Right cardiac atrium (tissue), 5 donors: Measurements from ENCODE around the gene AMH. TPM values are rescaled to one million over a fixed set of nuclear protein-coding genes. Genes with fewer than 3 reads are reported as not detected.
"Not testable (repeated sequence)": the region's sequence is repeated elsewhere in the genome, so short reads cannot be mapped to it uniquely, and the experiment has no call there.

Experiments used
- ATAC-seq, 2 donors: fragments of 200-7000 bp; cut with Tn5 transposase; one replicate each; pipeline versions ENCODE4 v1.8.0 to v1.9.1; 2020; ENCODE audit warnings: moderate library complexity in 2 of 2, mild to moderate bottlenecking in 1 of 2
- DNase-seq, 3 donors: peaks; one replicate each; pipeline ENCODE4 v3.0.0-alpha.2; 2020
- H3K27ac ChIP-seq: one replicate; pipeline ENCODE4 v1.5.1; 2013; ENCODE audit warnings: mild to moderate bottlenecking, low read length, control low read depth, moderate library complexity
- H3K27me3 ChIP-seq: one replicate; pipeline ENCODE4 v1.6.1; 2013; ENCODE audit not compliant: control insufficient read depth, insufficient read depth
- H3K4me1 ChIP-seq: one replicate; pipeline ENCODE4 v1.6.1; 2013; ENCODE audit warnings: low read length; ENCODE audit not compliant: control insufficient read depth, insufficient read depth
- H3K4me3 ChIP-seq: one replicate; pipeline ENCODE4 v1.5.1; 2013; ENCODE audit warnings: low read length, control low read depth
- H3K9me3 ChIP-seq: one replicate; pipeline ENCODE4 v1.6.1; 2013; ENCODE audit warnings: low read length; ENCODE audit not compliant: control insufficient read depth
- WGBS: extraction: QIAGEN DNeasy Blood & Tissue Kit; methylation state at CpG from one replicate; pipeline ENCODE4 v1.1.7; 2013; 5-methylcytosine and 5-hydroxymethylcytosine counted together
- intact Hi-C, 4 donors: fragments of 100-400 bp; cut with DNase I; formaldehyde crosslinking; loops; one replicate each; pipeline versions ENCODE4 v1.11.0 to v1.14.0; 2022 to 2023
- polyA plus RNA-seq: library from polyadenylated mRNA; stranded (reverse); fragments of 200-250 nt; gene quantifications from one replicate; pipeline ENCODE4 v1.2.3, GENCODE V29; 2013
- total RNA-seq, 4 donors: library from RNA; stranded (reverse); fragmentation: NEBNext Ultra II Directional; extraction: Animal tissue kit (Norgen Biotek cat#: 25700); gene quantifications; one replicate each; pipeline ENCODE4 v1.2.1, GENCODE V29; 2021
- donor health status: healthy with polysubstance abuse.
- donor health status: DM: no; HTN: yes; CAD: no.
- donor health status: DM: no; HTN: no; CAD: no.
- donor health status: DM: no; HTN: yes; CAD: no; lungs with severe emphysema.
- donor health status: DM: yes; HTN: yes; CAD: no.

The AMH gene
- total and polyA plus RNA-seq, 5 donors: 0.31 to 1.6 (median 0.99) TPM

DNA sequence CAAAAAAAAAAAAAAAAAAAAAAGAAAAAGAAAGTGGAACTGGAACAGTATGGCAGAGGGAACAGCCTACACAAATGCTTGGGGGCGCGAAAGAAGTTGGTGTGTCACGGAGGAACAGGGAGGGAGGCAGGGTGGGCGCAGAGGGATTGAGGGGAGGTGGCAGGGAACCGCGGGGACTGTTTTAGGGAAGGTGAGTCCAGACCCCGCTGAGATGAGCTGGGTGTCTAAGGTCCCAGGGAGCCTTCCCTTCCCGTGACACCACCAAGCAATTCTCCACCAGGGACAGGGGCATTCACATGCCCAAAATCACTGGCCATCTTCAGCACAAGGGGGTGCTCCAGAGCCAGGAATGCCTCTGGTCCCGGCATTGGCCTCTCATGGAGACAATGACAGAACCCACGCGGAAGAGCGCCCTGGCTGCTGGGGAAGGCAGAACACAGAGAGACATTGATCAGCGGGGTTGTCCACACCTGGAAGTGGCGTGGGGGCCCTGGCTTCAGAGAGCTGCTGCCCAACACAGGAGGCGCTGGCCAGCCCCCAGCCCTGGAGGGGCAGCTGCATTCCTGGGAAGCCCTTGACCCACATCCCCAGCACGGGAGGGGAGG is 25.9 kb downstream of the AMH start:
- ATAC-seq (peak; percentile 8 to 17), DNase-seq (peak; percentile 71 to 86 (median 82))
- 55% methylated on average over 16 of the region's 16 CpGs for WGBS
- intact Hi-C loops: loop anchor here in 3 of 4 donors (5.0 kb wide), 3 partner anchors 38 to 118 kb away; partner anchors contain the start of genes PLEKHJ1 (in 3 of the 3) and SF3A2 (in 3 of the 3)
- Histone ChIP-seq H3K9me3 (no peaks in the 10 kb centered on the region), H3K4me1 (peaks cover 2% of the 10 kb centered on the region), H3K27ac (peak overlapping the region; percentile 2), H3K27me3 (no peaks in the 10 kb centered on the region), H3K4me3 (no peak overlapping the region)

DNA sequence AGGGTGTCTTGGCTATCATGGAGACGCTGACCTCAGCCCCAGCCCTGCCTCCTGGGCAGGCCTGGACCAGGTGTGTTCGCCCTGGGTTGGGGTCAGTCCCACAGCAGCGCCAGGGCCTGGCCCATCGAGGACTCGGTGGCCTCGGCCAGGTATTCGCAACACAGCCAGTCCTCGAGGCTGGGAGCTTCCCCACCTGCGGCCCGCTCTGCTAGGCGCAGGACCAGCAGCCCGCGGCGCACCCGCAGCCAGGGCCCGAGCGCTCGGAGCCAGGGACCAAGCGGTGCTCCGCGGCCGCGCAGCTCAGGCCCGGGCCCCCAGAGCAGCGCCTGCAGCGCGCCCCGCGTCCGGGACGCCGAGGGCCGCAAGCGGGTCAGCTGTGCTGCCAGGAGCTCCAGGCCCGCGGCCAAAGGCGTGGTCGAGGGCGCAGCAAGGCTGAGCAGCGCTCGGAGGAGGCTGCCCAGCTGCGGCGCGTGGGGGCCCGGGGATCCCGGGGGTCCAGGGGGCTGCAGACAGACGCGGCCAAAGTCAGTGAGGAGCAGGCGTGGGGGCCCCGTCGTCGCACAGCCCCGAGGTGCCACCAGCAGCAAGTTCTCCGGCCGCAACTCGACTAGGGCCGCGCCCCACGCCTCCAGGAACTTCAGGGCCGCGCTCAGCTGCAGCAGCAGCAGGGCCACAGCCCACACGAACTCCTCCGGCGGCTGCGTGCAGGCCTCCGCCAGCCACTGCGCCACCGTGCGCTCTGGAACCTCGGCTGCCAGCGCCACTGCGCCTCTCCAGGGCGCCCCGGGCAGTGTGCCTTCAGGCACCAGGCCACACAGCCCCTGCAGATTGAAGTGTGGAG is 26.7 kb downstream of the AMH start:
- DNase-seq (peak; percentile 68 to 91 (median 86)), ATAC-seq (peak; percentile 2 to 30)
- no peaks in the 10 kb centered on the region for H3K9me3 ChIP-seq
- H3K4me3 ChIP-seq: no peak overlapping the region
- H3K27me3 ChIP-seq: no peaks in the 10 kb centered on the region
- intact Hi-C loops: no loop called here
- H3K4me1 ChIP-seq: peaks cover 2% of the 10 kb centered on the region
- H3K27ac ChIP-seq: peak overlapping the region; percentile 2
- 63% methylated on average over 74 of the region's 74 CpGs for WGBS

DNA sequence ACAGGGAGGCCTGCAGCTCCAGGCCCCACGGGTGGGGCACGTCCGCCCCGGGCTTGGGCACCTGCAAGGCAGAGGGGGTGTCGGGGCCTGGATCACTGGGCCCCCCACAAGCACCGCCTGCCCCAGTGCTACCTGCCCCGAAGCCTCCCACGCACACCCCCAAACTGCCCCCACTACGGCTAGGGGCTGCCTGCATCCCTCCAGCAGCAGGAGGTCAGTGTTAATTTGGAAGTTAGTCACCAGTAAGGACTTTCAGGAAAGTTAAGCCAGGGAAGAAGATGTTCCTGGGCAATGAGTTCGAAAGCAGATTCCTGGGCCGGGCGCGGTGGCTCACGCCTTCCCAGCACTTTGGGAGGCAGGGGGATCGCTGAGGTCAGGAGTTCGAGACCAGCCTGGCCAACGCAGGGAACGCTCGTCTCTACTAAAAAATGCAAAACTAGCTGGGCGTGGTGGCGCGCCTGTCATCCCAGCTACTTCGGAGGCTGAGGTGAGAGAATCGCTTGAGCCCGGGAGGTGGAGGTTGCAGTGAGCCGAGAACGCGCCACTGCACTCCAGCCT is 27.4 kb downstream of the AMH start:
- DNase-seq (no peak), ATAC-seq (no peak)
- Histone ChIP-seq H3K27me3 (no peaks in the 10 kb centered on the region), H3K9me3 (no peaks in the 10 kb centered on the region), H3K4me1 (peaks cover 2% of the 10 kb centered on the region), H3K27ac (no peak overlapping the region), H3K4me3 (no peak overlapping the region)
- intact Hi-C loops: no loop called here
- 91% methylated on average over 28 of the region's 28 CpGs for WGBS

DNA sequence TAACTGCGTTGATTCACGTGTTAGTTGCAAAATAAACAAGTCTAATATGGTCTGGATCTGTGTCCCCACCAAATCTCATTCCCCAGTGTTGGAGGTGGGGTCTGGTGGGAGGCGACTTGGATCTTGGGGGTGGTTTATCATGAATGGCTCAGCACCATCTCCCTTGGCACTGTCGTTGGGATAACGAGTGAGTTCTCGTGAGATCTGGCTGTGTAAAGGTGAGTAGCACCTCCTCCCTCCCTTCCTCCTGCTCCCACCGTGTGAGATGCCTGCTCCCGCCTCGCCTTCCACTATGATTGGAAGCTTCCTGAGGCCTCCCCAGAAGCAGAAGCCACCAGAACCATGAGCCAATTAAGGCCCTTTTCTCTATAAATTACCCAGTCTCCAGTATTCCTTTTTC is 28.0 kb downstream of the AMH start:
- intact Hi-C loops: no loop called here
- ATAC-seq: no peak
- Histone ChIP-seq H3K27me3 (no peaks in the 10 kb centered on the region), H3K4me1 (peaks cover 5% of the 10 kb centered on the region), H3K4me3 (no peak overlapping the region), H3K27ac (no peak overlapping the region), H3K9me3 (no peaks in the 10 kb centered on the region)
- no peak for DNase-seq
- WGBS: 75% methylated on average over 9 of the region's 9 CpGs

DNA sequence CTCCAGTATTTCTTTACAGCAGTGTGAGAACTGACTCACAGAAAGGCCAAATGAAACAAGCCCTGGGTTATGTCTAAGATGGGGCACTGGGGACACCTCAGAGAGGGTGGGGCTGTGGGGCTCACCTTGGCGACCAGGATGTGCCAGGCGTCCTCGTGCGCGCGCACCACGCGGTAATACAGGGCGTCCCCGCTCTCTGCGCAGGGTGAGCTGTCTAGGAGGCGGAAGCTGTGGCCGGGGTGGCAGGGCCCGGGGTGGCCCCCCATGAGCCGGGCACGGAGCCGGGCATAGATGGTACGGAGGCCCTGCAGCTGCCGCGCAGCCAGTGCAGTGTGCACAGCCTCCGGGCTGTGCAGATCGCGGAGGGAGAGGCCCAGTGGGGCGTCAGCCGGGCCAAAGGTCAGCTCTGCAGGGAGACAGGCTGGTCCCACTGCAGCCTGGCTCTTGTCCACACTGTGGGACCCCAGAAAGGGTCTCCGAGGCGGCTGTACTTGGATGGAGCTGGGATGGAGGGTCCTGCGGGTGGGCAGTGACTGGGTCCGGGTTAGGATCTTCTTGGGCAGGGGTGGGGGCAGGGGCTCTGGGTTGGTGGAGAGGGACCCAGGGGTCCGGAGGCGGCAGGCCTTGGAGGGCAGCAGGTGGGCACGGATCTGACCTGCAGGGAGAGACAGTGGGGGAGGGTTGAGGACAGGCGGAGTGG is 29.5 kb downstream of the AMH start:
- H3K27ac ChIP-seq: no peak overlapping the region
- H3K27me3 ChIP-seq: no peaks in the 10 kb centered on the region
- ATAC-seq: no peak
- H3K4me3 ChIP-seq: no peak overlapping the region
- intact Hi-C loops: no loop called here
- no peaks in the 10 kb centered on the region for H3K9me3 ChIP-seq
- no peak for DNase-seq
- peaks cover 5% of the 10 kb centered on the region for H3K4me1 ChIP-seq
- 89% methylated on average over 33 of the region's 33 CpGs for WGBS

DNA sequence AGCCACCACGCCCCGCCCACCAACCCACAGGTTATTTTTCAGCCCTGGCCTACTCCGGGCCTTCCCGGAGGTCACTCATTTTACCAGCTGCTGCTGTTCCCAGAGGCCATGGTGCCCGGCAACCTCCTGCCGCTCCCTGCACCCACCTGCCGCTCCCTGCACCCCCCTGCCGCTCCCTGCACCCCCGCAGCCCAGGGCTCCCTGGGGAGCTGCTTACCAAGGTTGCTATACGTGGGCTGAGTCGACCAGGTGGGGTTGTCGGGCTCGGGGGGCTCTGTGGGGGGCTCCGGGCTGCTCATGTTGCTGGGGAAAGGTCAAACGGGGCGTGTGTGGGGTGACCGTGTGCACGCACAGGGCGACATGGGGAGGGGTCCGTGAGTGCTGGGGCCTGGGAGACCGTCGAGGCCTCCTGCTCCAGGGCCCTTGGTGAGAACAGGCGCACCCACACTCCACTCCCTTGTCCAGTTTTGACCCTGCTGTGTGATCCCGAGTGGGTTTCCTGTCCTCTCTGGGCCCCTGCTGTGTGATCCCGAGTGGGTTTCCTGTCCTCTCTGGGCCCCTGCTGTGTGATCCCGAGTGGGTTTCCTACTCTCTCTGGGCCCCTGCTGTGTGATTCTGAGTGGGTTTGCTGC is 31.6 kb downstream of the AMH start:
- no peak overlapping the region for H3K4me3 ChIP-seq
- no peaks in the 10 kb centered on the region for H3K27me3 ChIP-seq
- intact Hi-C loops: loop anchor here in 1 of 4 donors (10.0 kb wide), 1 partner anchor 114 kb away; no protein-coding TSS in a partner anchor
- no peak for ATAC-seq
- H3K9me3 ChIP-seq: no peaks in the 10 kb centered on the region
- peak in 1 of 3 donors; percentile 65 for DNase-seq
- no peak overlapping the region for H3K27ac ChIP-seq
- peaks cover 3% of the 10 kb centered on the region for H3K4me1 ChIP-seq
- WGBS: 76% methylated on average over 26 of the region's 26 CpGs

DNA sequence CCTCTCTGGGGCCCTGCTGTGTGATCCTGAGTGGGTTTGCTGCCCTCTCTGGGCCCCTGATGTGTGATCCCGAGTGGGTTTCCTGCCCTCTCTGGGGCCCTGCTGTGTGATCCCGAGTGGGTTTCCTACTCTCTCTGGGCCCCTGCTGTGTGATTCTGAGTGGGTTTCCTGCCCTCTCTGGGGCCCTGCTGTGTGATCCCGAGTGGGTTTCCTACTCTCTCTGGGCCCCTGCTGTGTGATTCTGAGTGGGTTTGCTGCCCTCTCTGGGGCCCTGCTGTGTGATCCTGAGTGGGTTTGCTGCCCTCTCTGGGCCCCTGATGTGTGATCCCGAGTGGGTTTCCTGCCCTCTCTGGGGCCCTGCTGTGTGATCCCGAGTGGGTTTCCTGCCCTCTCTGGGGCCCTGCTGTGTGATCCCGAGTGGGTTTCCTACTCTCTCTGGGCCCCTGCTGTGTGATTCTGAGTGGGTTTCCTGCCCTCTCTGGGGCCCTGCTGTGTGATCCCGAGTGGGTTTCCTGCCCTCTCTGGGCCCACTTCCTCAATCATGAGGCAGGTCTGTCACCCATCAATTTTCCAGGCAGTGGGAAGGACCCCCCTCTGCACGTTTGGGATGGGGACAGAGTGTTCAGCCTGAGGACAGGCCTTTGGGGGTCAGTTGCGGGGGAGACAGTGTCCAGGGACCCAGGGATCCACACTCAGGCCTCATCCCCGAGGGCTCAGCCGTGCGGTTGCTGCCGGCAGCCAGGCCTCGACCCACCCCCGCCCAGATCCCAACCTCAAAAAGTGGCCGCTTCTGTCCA is 32.3 kb downstream of the AMH start:
- not testable (repeated sequence) for H3K27ac ChIP-seq, H3K4me1 ChIP-seq, DNase-seq, ATAC-seq, H3K27me3 ChIP-seq, H3K9me3 ChIP-seq
- peak overlapping the region; percentile 51 for H3K4me3 ChIP-seq
- WGBS: 22% methylated on average over 16 of the region's 16 CpGs
- intact Hi-C loops: loop anchor here in 1 of 4 donors (10.0 kb wide), 1 partner anchor 113 kb away; no protein-coding TSS in a partner anchor

DNA sequence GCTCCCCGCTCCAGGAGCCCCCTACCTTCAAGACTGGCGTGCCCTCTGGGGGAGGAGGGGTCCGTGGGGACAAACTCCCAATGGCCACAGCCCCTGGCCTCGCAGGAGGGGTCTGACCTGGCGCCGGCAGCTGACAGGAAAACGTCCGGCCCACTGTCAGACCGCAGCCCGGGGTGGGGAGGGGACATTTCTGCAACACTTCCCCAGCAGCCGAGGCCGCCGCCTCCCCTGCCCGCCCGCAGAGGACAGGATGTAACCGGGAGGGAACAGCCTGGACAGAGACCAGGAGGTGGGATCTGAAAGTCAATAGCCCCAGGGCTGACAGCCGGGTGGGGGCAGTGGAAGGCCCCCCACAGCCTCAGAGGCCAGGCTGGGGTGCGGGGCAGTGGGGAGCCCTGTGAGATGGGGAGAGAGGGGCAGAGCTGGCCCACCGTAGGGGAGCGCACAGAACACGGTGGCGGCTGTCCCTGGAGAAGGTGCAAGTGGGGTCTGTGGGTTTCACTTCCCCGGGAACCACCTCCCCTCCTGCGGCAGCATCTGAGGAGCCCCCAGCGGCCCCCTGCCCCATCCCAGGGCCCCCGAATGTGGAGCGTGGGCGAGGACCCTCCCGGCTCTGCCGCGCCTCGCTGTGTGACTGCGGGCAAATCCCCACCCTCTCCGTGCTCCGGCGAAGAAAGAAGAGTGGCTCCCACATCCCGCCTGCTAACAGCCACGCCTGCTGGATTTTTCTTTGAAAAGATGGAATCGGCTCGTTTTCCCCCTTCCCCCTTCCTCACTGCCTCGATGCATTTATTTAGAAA is 33.1 kb downstream of the AMH start, which contains the start of gene PEAK3:
Gene PEAK3, minus strand, starts transcription at position 114 of the 800 bp plus-strand sequence. CDS start 1,244 bp downstream, outside the sequence.
- WGBS: 7% methylated on average over 41 of the region's 41 CpGs
- DNase-seq (peak; percentile 81 to 94 (median 91)), ATAC-seq (peak; percentile 92 to 93)
- H3K4me1 ChIP-seq: peaks cover 3% of the 10 kb centered on the region
- H3K27me3 ChIP-seq: no peaks in the 10 kb centered on the region
- intact Hi-C loops: loop anchor here in 1 of 4 donors (10.0 kb wide), 1 partner anchor 113 kb away; no protein-coding TSS in a partner anchor
- no peak within 1 kb of the TSS for H3K27ac ChIP-seq
- H3K9me3 ChIP-seq: no peaks in the 10 kb centered on the region
- peak within 1 kb of the TSS; percentile 51 for H3K4me3 ChIP-seq

DNA sequence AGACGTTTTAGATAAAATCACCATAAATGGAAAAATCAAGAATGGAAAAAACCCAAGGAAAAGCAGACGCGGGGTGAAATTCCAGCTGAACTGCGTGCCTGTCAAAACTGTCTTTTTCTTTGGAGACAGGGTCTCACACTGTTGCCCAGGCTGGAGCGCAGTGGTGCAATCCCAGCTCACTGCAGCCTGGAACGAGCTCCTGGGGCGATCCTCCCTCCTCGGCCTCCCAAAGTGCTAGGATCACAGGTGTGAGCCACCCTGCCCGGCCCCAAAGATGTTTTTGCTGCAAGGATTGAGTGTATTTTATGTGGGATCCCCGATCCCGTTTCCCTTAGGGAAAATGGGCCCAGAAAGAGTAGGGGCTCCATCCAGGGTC is 33.7 kb downstream of the AMH start:
- ATAC-seq (no peak), DNase-seq (no peak)
- Histone ChIP-seq H3K4me1 (peaks cover 3% of the 10 kb centered on the region), H3K27ac (no peak overlapping the region), H3K9me3 (no peaks in the 10 kb centered on the region), H3K4me3 (no peak overlapping the region), H3K27me3 (no peaks in the 10 kb centered on the region)
- intact Hi-C loops: loop anchor here in 1 of 4 donors (10.0 kb wide), 1 partner anchor 112 kb away; no protein-coding TSS in a partner anchor
- 70% methylated on average over 11 of the region's 11 CpGs for WGBS
